Skeletal muscle tissue (tissue), 4 donors: ENCODE measurements around the gene STUB1. TPM values are rescaled to one million over a fixed set of nuclear protein-coding genes. Genes with fewer than 3 reads are reported as not detected.

Source experiments
- H3K27ac ChIP-seq: one replicate; pipeline ENCODE4 v1.7.0; 2013; ENCODE audit warnings: mild to moderate bottlenecking, low read depth, low read length, inconsistent platforms
- H3K27me3 ChIP-seq, 3 donors: one replicate each; pipeline ENCODE4 v1.7.0; 2013; ENCODE audit warnings: low read length in 3 of 3; ENCODE audit not compliant: control insufficient read depth in 3 of 3, insufficient read depth in 3 of 3
- H3K36me3 ChIP-seq, 3 donors: one replicate each; pipeline ENCODE4 v1.7.0; 2013; ENCODE audit warnings: low read length in 3 of 3; ENCODE audit not compliant: control insufficient read depth in 3 of 3, insufficient read depth in 3 of 3
- H3K4me1 ChIP-seq, 3 donors: one replicate each; pipeline ENCODE4 v1.7.0; 2013; ENCODE audit warnings: low read length in 3 of 3, mild to moderate bottlenecking in 3 of 3; ENCODE audit not compliant: control insufficient read depth in 3 of 3, insufficient read depth in 3 of 3
- H3K4me3 ChIP-seq, 3 donors: one replicate each; pipeline ENCODE4 v1.7.0; 2013; ENCODE audit warnings: low read length in 3 of 3
- H3K9ac ChIP-seq, 3 donors: one replicate each; pipeline ENCODE4 v1.7.0; 2013; ENCODE audit warnings: low read length in 3 of 3, mild to moderate bottlenecking in 3 of 3, moderate library complexity in 2 of 3, low read depth in 1 of 3
- H3K9me3 ChIP-seq, 3 donors: one replicate each; pipeline ENCODE4 v1.7.0; 2013; ENCODE audit warnings: low read length in 3 of 3; ENCODE audit not compliant: control insufficient read depth in 3 of 3
- total RNA-seq: library from RNA; depleted of rRNA; stranded (reverse); fragments of >200 nt; gene quantifications from one replicate; pipeline ENCODE4 v1.2.3, GENCODE V29; 2014
- donor health status: Osteomylitis.

The STUB1 gene
- total RNA-seq, 1 donor from 2014 or later, result 87.7 TPM

DNA sequence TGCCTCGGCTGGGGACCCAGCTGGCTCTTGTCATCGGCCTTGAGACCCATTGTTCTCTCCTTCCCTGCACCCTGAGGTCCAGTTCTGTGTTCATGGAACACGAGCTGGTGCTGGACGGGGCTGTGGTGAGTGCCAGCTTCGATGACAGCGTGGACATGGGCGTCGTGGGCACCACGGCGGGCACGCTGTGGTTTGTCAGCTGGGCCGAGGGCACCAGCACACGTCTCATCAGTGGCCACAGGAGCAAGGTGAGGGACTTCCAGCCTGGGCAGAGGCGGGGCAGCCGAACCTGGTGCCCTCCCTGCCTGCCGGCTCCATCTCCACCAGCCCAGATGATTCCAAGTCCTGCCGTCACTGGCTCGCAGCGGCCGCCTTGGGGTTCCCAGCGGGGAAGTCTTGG lies 17.6 kb upstream of the STUB1 start:
- Histone ChIP-seq H3K27me3 (no peaks in the 10 kb centered on the region), H3K27ac (no peak overlapping the region), H3K36me3 (peaks cover 0 to 3% (median 0%) of the 10 kb centered on the region in 3 donors), H3K4me3 (no peak overlapping the region), H3K9me3 (no peaks in the 10 kb centered on the region), H3K4me1 (peaks cover 16 to 21% (median 17%) of the 10 kb centered on the region in 3 donors), H3K9ac (no peak overlapping the region)

DNA sequence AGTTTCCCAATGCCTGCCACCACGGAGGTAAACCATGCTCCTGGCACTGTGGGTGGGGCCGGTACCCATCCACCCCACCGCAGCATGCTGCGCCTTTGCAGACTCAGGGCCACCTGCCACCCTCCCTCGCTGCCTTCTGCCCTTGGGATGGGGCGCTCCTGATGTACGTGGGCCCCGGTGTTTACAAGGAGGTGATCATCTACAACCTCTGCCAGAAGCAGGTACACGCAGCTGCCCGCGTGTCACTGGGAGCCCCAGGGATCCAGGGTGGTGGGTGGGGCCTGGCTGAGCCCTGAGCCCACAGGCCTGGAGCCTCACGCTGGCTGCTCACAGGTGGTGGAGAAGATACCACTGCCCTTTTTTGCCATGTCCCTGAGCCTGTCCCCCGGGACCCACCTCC lies 13.6 kb upstream of the STUB1 start:
- H3K4me1 ChIP-seq, result peaks cover 16 to 21% (median 17%) of the 10 kb centered on the region in 3 donors
- no peak overlapping the region for H3K27ac ChIP-seq
- no peaks in the 10 kb centered on the region for H3K9me3 ChIP-seq
- no peaks in the 10 kb centered on the region for H3K27me3 ChIP-seq
- no peak overlapping the region for H3K4me3 ChIP-seq
- H3K36me3 ChIP-seq, result peaks cover 14 to 25% (median 16%) of the 10 kb centered on the region in 3 donors
- H3K9ac ChIP-seq, result no peak overlapping the region

- no peaks in the 10 kb centered on the region for H3K9me3 ChIP-seq
- H3K4me3 ChIP-seq, result peak overlapping the region; percentile 50 to 81 (median 51)
- H3K4me1 ChIP-seq, result peaks cover 16 to 20% (median 17%) of the 10 kb centered on the region in 3 donors
- peaks cover 20 to 31% (median 21%) of the 10 kb centered on the region in 3 donors for H3K36me3 ChIP-seq
- H3K27me3 ChIP-seq, result no peaks in the 10 kb centered on the region
- peak overlapping the region; percentile 72 to 88 (median 83) for H3K9ac ChIP-seq
- H3K27ac ChIP-seq, result peak overlapping the region; percentile 69
Measured at GRCh38 chr16:667113-667779, 13.0 kb upstream of the STUB1 start.

GRCh38 chr16:667780-668518 lies 12.3 kb upstream of the STUB1 start, which contains the start of gene RHOT2:
Gene RHOT2, plus strand, starts transcription at chr16:668132. Its CDS starts 68 bp downstream, at chr16:668200.
- Histone ChIP-seq H3K36me3 (peaks cover 27 to 38% (median 28%) of the 10 kb centered on the region in 3 donors), H3K9ac (peak within 1 kb of the TSS; percentile 81 to 90 (median 88)), H3K4me1 (peaks cover 16 to 20% (median 17%) of the 10 kb centered on the region in 3 donors), H3K4me3 (peak within 1 kb of the TSS; percentile 68 to 83 (median 81)), H3K27me3 (no peaks in the 10 kb centered on the region), H3K9me3 (no peaks in the 10 kb centered on the region), H3K27ac (peak within 1 kb of the TSS; percentile 69)

DNA sequence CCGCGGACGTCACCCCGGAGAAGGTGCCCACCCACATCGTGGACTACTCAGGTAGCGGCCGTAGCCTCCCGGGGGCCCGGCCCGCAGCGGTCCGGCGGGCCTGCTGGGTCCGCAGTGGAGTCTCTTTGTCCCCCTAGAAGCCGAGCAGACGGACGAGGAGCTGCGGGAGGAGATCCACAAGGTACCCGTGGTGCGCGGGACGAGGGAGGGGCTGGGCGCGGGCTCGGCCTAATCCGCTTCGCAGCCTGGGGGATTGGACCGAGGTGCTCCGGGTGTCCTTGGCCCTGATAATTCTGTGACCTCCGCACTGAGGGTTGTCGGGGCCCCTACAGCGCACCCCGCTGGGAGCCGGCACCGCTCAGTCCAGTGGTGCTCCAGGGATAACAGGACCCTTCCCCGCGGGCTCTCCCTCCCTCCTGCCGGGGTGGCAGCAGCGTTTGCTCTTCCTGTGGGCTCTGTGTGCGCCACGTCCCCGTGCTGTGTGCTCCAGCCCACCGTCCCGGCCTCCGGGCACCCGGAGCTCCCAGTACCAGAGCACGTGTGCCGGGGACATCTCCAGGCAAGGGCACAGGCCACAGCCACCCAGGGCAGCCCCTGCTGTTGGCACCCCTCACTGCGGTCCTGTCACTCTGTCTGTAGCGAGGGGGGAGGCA lies 11.6 kb upstream of the STUB1 start:
- no peaks in the 10 kb centered on the region for H3K9me3 ChIP-seq
- H3K27me3 ChIP-seq, result no peaks in the 10 kb centered on the region
- H3K4me1 ChIP-seq, result peaks cover 16 to 20% (median 17%) of the 10 kb centered on the region in 3 donors
- H3K36me3 ChIP-seq, result peaks cover 32 to 40% (median 34%) of the 10 kb centered on the region in 3 donors
- peak overlapping the region; percentile 68 to 83 (median 81) for H3K4me3 ChIP-seq
- peak overlapping the region; percentile 81 to 90 (median 82) for H3K9ac ChIP-seq
- H3K27ac ChIP-seq, result peak overlapping the region; percentile 69

- Histone ChIP-seq H3K9me3 (no peaks in the 10 kb centered on the region), H3K9ac (peak overlapping the region in 2 of 3 donors; percentile 3 to 82), H3K4me3 (no peak overlapping the region), H3K4me1 (peaks cover 16 to 20% (median 18%) of the 10 kb centered on the region in 3 donors), H3K27me3 (peaks cover 0 to under 1% (median 0%) of the 10 kb centered on the region in 3 donors), H3K36me3 (peaks cover 32 to 40% (median 37%) of the 10 kb centered on the region in 3 donors), H3K27ac (no peak overlapping the region)
Measured at GRCh38 chr16:669666-670065, 10.5 kb upstream of the STUB1 start.

- Histone ChIP-seq H3K4me1 (peaks cover 19 to 27% (median 24%) of the 10 kb centered on the region in 3 donors), H3K36me3 (peaks cover 32 to 40% (median 37%) of the 10 kb centered on the region in 3 donors), H3K9me3 (no peaks in the 10 kb centered on the region), H3K9ac (no peak overlapping the region), H3K27ac (no peak overlapping the region), H3K27me3 (peaks cover 0 to 7% (median 7%) of the 10 kb centered on the region in 3 donors), H3K4me3 (no peak overlapping the region)
Measured at GRCh38 chr16:670485-671352, 9.5 kb upstream of the STUB1 start.

DNA sequence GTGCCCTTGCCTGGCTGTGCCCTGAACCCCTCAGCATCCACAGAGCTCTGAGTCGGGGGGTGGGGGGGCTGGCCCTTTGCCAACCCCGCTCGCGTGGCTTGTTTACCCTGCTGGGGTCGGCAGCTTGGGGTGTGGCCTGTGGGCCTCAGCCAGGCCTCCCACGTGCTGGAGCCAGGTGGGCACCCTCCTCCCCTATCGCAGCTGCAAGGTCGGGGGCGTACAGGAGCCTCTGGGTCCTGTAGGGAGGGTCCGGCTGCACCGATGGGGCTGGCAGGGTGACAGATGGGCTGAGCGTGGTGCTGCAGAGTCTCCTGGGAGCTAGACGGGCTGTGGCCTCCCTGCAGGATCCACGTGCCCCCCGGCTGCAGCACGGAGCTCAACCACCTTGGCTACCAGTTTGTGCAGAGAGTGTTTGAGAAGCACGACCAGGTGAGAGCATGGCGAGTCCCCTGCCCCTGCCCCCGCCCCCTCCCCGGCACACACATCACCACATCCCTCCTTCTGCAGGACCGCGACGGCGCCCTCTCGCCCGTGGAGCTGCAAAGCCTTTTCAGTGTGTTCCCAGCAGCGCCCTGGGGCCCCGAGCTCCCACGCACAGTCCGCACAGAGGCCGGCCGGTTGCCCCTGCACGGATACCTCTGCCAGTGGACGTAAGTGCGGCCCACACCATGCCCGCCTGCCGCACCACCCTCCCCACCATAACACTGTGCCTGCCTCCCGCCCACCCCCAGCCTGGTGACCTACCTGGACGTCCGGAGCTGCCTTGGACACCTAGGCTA lies 8.7 kb upstream of the STUB1 start:
- Histone ChIP-seq H3K4me3 (no peak overlapping the region), H3K27ac (no peak overlapping the region), H3K9me3 (no peaks in the 10 kb centered on the region), H3K36me3 (peaks cover 32 to 40% (median 37%) of the 10 kb centered on the region in 3 donors), H3K9ac (no peak overlapping the region), H3K27me3 (peaks cover 0 to 12% (median 7%) of the 10 kb centered on the region in 3 donors), H3K4me1 (peaks cover 19 to 27% (median 25%) of the 10 kb centered on the region in 3 donors)
